GM18861 (cell line): ENCODE measurements around the gene SAMHD1.
"Not testable (repeated sequence)": the region's sequence is repeated elsewhere in the genome, so short reads cannot be mapped to it uniquely, and the experiment has no call there.

Source experiments
- ATAC-seq: cut with Tn5 transposase; IDR thresholded peaks from one replicate; pipeline ENCODE4 v1.9.1; 2021; ENCODE audit not compliant: unreplicated experiment

Gene SAMHD1

DNA sequence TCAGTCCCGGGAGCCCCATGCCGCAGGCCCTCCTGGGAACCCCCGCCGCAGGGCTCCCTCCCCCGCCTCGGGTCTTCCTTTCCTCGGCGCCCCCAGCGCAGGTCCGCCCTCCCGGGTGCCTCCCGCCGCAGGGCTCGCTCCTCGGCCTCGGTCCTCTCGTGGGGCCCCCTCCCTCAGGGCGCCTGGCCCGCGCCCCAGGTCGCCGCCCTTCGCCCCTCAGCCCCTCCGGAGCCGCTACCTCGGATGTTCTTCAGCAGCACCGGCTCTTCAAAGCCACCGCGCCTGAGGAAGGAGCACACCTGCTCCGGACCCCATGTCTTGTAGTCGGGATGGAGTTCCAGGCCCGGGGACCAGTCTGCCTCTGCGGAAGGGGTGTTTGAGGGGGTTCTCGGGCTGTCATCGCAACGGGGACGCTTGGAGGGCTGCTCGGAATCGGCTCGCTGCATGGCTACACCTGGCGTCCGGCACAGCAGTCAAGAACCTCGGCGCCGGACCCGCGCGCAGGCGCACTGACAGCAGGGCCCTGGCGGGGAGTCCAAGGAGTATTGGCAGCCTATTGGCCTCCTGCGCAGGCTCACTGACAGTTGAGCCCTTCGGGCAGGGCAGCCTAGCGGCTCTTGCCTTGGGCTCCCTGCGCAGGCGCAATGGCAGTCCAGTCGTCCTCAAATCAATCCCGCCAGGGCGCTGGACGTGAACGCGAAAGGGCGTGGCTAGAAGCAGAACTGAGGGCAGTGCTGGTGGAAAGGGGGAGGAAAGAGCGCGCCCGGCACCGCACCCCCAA is at the start of gene SAMHD1:
TSS of gene SAMHD1 (minus strand) at position 511 of the 781 bp plus-strand sequence. CDS start at position 446, 65 bp downstream.
- peak; percentile 90 for ATAC-seq

DNA sequence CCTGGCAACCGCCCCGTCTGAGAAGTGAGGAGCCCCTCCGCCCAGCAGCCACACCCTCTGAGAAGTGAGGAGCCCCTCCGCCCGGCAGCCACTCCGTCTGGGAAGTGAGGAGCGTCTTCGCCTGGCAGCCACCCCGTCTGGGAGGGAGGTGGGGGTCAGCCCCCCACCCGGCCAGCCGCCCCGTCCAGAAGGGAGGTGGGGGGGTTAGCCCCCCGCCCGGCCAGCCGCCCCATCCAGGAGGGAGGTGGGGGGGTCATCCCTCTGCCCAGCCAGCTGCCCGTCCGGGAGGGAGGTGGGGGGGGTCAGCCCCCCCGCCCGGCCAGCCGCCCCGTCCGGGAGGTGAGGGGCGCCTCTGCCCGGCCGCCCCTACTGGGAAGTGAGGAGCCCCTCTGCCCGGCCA is 48.7 kb upstream of the SAMHD1 start:
- ATAC-seq, result not testable (repeated sequence)

DNA sequence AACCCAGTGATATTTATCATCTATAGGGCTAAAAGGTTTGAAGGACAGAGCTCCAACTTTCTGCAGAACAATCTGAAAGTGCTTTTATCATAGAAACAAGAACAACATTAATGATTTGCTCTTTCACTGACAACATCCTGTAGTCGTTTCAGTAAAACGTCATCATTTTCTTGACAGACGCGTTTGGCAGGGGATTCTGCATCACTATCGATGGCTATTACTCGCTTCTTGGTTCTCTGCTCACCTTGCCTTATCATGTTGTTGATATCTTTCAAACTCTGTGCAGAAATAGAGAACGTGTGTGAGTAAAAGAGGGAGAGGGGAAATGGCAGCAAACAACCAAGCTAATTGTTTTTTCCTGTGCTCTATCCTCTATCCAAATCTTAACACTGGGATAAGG is 47.1 kb upstream of the SAMHD1 start:
- no peak for ATAC-seq

DNA sequence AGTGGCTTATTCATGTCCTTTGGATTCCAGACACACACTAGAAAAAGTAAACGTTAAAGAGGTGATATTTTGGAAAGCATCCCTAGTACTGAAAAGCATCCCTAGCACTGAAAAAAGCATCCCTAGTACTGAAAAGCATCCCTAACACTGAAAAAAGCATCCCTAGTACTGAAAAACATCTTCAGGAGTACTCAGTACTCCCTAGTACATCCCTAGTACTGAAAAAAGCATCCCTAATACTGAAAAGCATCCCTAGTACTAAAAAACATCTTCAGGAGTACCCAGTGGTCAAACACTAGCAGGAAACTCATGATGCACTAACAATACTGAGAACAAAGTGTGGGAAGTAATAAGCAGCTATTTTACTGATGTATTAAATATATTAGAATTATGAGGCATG is 45.6 kb upstream of the SAMHD1 start:
- ATAC-seq, result no peak

DNA sequence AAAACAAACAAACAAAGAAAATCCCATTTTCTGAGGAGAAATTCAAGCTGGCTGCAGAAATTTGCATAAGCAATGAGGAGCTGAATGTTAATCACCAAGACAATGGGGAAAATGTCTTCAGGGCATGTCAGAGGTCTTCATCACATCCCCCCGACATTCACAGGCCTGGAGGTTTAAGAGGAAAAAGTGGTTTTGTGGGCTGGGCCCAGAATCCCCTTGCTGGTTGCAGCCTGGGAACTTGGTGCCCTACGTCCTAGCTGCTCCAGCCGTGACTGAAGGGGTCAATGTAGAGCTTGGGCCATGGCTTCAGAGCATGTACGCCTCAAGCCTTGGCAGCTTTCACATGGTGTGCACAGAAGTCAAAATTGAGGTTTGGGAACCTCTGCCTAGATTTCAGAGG is 42.7 kb upstream of the SAMHD1 start:
- ATAC-seq, result not testable (repeated sequence)

DNA sequence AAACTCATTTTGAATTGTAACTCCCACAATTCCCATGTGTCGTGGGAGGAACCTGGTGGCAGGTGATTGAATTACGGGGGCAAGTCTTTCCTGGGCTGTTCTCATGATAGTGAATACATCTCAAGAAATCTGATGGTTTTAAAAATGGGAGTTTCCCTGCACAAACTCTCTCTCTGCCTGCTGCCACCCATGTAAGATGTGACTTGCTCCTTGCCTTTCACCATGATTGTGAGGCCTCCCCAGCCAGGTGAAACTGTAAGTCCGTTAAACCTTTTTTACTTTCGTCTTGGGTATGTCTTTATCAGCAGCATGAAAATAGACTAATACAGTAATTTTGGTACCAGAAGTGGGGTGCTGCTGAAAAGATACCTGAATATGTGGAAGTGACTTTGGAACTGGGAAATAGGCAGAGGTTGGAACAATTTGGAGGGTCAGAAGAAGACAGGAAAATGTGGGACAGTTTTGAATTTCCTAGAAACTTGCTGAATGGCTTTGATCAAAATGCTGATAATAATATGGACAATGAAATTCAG is 41.4 kb upstream of the SAMHD1 start:
- ATAC-seq, result no peak

DNA sequence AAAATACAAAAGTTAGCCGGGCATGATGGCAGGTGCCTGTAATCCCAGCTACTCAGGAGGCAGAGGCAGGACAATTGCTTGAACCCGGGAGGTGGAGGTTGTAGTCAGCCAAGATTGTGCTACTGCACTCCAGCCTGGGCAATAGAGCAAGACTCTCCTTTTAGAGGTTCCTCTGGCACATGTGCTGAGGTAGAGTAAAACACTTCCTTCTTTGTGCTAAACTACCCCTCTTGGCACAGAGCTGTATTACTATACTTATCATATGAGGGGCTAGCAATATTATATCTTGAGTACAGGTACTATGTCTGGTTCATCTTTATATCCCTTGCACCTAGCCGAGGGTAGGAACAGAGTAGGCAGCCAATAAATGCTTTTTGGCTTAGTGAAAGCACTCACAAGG is 40.2 kb upstream of the SAMHD1 start:
- no peak for ATAC-seq

DNA sequence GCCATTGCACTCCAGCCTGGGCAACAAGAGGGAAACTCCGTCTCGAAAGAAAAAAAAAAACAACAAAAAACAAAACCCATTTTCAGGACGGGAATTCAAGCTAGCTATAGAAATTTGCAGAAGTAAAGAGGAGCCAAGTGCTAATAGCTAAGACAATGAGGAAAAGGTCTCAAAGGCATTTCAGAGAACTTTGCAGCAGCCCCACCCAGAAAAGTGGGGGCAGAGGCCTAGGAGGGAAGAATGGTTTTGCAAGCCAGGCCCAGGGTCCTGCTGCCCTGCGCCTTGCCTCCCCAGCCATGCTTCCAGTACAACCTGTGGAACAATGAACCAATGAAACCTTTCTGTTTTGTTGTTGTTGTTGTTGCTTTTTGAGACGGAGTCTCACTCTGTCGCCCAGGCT is 38.3 kb upstream of the SAMHD1 start:
- ATAC-seq, result no peak

DNA sequence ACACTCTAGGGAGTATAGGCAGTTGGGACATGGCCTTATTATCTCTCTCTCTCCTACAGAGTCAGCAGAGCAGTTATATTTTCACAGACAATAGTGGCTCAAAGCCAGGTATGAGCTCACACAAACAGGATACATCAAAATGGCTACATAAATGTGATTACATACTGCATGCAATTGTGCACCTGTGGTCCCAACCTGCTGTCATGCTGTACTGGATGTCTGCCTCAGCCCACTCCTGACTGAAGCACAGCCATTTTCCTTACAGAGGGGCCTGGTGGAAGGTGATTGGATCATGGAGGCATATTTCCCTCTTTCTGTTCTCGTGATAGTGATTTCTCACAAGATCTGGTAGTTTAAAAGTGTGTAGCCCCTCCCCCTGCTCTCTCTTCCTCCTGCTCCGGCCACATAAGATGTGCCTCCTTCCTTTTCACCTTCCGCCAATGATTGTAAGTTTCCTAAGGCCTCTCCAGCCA is 37.0 kb upstream of the SAMHD1 start:
- ATAC-seq, result no peak

DNA sequence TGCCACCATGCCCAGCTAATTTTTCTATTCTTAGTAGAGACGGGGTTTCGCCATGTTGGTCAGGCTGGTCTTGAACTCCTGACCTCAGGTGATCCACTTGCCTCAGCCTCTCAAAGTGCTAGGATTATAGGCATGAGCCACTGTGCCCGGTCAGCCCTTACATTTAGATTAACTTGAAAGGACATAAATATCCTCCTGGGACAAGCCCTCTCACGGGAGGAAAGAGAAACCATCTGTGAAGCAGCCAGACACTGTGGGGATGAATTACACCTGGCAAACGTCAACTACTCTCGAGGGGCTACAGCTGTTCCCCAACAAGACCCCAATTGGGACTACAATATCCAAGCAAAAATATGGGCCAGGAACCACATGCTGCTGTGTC is 32.7 kb upstream of the SAMHD1 start:
- ATAC-seq, result no peak

DNA sequence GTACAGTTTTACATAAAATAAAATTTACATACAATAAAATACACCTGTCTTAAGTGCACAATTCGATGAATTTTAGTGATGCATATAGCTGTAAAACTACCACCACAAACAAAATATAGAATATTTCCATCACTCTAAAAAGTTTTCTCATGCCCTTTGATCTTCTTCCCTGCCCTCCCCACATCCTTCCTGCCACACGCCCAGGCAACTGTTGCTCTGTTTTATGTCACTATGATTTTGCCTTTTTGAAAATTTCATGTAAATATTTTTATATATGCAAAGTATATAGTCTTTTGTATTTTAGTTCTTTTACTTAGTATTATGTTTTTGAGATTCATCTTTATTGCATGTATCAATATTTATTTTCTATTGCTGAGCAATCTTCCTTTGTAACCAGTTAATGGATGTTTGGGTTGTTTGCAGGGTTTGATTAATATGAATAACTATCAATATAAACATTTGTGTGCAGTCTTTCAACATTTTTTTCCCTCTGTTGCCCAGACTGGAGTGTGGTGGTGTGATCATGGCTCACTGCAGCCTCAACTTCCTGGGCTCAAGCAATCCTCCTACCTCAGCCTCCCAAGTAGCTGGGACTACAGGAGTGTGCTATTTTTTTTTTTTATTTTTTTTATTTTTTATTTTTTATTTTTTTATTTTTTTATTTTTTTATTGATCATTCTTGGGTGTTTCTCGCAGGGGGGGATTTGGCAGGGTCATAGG is 23.8 kb upstream of the SAMHD1 start:
- no peak for ATAC-seq

DNA sequence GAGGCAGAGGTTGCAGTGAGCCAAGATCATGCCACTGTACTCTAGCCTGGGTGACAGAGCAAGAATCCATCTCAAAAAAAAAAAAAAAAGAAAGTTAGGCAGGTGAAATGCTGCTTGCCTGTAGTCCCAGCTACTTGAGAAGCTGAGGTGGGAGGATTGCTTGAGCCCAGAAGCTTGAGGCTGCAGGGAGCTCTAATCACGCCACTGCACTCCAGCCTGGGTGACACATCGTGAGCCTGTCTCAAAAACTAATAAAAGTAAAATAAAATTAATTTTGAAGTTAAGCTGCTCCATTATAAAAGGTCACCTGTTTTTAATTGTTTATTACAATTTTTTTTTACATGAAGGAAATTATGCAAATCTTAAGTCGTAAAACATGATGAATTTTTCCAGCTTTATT is 23.2 kb upstream of the SAMHD1 start:
- no peak for ATAC-seq

DNA sequence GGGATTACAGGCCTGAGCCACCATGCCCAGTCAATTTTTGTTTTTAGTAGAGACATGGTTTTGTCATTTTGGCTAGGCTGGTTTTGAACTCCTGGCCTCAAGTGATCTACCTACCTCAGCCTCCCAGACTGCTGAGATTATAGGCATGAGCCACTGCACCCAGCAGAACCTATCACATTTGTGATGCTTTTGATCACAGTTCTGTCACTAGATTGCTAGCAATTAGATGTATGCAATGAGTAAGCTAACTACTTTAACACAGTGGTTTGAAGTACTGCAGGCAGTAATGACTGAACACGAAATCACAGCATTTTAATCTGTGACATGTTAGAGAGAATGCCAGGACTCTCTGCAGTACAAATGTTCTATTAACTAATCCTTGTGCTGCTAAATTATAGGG is 19.6 kb upstream of the SAMHD1 start:
- ATAC-seq, result no peak

DNA sequence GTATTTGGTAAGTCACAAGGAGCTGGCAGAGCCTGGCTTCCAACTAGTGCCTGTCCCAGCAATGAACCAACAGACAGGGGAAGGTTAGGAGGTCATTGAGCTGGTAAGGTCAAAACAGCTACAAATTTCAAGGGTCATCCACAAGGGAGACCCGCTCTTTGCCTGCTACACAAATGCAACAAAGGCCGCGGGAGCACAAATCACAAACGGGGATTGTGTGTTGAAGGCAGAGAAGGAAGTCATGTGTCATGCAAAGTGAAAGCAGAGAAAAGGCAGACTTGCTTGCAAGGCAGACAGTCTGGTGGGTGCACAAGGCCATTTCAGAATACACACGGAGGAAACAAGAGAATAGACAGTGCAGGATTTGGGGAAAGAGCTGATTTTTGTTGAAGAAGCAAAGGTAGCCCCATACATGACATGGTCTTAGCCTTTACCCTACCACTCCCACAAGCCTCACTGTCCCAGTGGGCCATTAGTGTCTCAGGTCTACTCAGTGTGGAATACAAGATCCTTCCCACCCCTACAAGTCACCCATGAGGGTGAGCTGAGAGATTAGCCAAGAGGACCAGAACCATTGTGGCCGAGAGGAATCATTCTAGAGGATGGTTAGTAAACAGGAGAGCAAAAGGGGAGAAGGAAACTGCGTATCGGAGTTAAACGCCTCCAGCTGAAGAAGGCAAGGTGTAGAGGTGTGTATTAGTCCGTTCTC is 18.1 kb upstream of the SAMHD1 start:
- no peak for ATAC-seq

DNA sequence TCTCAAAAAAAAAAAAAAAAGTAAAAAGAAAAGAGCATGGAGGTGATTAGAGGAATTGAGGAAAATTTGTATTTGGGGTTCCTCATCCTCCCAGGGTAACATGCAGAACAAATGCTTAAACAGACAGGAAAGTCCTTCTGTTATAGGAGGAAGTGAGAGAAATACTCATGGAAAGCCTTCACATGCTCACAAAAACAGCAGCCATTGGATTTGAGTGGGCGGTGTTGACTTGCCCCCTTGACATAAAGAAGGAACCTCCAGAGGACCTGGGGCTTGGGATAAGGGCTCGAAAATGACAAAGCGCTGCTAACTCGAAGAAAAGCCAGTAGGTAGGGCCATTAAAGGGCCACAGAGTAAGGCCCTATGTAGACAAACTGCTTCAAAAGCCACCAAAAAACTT is 17.5 kb upstream of the SAMHD1 start:
- ATAC-seq, result no peak

DNA sequence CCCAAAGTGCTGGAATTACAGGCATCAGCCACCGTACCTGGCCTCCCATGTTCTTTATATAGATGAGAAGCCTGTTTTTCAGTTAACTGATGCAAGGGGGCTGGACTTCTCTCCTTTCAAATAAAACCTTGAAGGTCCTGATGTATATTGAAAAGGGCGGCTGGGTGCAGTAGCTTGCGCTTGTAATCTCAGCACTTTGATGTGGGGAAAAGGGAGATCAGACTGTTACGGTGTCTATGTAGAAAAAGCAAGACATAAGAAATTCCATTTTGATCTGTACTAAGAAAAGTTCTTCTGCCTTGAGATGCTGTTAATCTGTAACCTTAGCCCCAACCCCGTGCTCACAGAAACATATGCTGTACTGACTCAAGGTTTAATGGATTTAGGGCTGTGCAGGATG is 16.1 kb upstream of the SAMHD1 start:
- no peak for ATAC-seq

DNA sequence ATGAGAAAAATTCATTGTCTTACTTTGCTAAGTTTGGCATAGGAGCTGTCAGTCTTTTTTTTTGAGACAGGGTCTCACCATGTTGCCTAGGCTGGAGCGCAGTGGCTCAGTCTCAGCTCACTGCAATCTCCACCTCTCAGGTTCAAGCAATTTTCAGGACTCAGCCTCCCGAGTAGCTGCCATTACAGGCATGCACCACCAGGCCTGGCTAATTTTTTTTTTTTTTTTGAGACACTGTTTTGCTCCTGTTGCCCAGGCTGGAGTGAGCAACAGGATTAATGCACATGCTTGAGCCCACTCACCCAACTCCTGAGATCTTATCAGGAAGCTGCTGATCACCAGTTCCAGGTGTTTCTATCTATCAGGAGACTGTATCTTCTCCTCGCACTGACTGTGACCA is 15.5 kb upstream of the SAMHD1 start:
- ATAC-seq, result not testable (repeated sequence)

DNA sequence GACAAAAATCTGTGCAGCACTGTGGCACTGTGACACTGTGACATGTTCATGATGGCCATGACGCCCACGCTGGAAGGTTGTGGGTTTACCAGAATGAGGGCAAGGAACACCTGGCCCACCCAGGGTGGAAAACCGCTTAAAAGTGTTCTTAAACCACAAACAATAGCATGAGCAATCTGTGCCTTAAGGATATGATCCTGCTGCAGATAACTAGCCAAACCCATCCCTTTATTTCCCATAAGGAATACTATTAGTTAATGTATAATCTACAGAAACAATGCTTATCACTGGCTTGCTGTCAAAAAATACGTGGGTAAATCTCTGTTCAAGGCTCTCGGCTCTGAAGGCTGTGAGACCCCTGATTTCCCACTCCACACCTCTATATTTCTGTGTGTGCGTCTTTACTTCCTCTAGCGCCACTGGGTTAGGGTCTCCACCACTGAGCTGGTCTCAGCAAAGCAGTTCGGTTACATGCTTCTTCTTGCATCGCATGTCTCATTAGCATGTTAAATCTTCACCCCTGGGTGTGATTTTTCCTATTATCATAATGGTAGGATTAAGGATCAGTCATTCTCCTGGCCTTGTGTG is 10.9 kb upstream of the SAMHD1 start:
- ATAC-seq, result not testable (repeated sequence)

DNA sequence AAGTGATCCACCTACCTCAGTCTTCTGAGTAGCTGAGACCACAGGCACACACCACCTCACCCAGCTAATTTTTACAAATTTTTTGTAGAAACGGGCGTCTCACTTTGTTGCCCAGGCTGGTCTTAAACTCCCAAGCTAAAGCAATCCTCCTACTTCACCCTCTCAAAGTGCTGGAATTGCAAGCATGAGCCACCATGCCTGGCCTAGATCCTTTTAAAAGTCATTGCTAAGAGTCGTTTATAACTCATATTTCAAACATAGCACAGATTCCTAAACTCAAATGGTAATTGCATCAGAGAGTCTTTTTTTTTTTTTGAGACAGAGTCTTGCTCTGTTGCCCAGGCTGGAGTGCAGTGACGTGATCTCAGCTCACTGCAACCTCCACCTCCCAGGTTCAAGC is 7.7 kb upstream of the SAMHD1 start:
- no peak for ATAC-seq

DNA sequence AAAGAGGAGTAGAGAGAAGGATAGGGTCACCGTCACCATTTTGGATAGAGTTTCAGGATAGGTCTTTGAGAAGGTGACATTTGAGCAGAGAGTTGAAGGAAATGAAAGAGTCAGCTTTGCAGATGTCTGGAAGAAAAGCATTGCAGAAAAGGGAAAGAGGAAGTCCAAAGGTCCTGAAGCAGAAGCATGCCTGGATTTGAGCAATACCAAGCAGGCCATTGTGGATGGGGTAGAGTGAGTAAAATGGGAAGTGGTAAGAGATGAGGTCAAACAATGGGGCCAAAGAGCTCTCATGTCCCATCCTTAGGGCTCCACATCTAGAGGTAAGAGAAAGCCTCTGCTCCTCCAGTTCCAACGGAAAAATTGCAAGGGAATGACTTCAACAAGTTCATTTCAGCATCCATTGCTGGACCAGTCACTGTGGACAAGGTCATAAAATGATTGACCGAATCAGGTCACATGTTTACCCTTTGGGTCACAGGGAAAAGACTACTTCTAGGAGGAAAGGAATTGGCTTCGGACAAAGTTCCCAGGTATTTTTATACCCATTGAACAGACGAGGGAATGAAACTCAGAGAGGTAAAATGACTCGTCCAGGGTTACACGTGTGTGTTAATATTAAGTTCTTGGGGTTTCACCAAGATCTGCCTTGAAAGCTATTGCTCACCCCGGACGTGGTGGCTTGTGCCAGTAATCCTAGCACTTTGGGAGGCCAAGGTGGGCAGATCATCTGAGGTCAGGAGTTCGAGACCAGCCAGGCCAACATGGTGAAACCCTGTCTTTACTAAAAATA is 6.6 kb upstream of the SAMHD1 start:
- no peak for ATAC-seq
